PC-9 (cell line): ENCODE data around the gene PGAM1.

ENCODE experiments used
- EZH2 ChIP-seq: fragments of 200-600 bp; sonication (generic); IDR thresholded peaks from 2 replicates; pipeline ENCODE4 v1.8.0; 2017; ENCODE audit warnings: antibody characterized with exemption, low read depth
- TF ChIP-seq, protein P1 (sequence below): fragments of 200-600 bp; sonication (generic); conservative IDR thresholded peaks from 2 replicates; pipeline ENCODE4 v1.6.1; 2017; ENCODE audit warnings: mixed run types, antibody characterized with exemption, mild to moderate bottlenecking, moderate library complexity

DNA sequence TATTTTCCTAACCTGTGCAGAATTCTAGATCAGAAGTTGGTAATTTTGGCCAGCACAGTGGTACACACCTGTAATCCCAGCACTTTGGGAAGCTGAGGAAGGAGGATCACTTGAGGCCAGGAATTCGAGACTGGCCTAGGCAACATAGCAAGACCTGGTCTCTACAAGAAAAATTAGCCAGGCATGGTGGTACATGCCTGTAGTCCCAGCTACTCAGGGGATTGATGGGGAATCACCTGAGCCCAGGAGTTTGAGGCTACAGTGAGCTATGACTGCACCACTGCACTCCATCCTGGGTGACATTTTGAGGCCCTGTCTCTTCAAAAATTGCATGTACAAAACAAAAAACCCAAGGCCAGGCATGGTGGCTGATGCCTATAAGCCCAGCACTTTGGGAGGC lies 8.6 kb downstream of the PGAM1 start:
- TF ChIP-seq EZH2 = no peak
- TF ChIP-seq, protein P1, sequence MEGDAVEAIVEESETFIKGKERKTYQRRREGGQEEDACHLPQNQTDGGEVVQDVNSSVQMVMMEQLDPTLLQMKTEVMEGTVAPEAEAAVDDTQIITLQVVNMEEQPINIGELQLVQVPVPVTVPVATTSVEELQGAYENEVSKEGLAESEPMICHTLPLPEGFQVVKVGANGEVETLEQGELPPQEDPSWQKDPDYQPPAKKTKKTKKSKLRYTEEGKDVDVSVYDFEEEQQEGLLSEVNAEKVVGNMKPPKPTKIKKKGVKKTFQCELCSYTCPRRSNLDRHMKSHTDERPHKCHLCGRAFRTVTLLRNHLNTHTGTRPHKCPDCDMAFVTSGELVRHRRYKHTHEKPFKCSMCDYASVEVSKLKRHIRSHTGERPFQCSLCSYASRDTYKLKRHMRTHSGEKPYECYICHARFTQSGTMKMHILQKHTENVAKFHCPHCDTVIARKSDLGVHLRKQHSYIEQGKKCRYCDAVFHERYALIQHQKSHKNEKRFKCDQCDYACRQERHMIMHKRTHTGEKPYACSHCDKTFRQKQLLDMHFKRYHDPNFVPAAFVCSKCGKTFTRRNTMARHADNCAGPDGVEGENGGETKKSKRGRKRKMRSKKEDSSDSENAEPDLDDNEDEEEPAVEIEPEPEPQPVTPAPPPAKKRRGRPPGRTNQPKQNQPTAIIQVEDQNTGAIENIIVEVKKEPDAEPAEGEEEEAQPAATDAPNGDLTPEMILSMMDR = no peak
